GM13976 (cell line): ENCODE measurements around the gene HECW1.

Source experiments
- DNase-seq: peaks from one replicate; pipeline ENCODE4 v3.0.0; 2012; ENCODE audit warnings: low spot score
- in situ Hi-C: fragments of 300-500 bp; cut with MboI; formaldehyde crosslinking; loops from one replicate; pipeline ENCODE4 v1.12.0; 2022; ENCODE audit warnings: low sequenced_read_pairs, mixed read lengths, inconsistent platforms; ENCODE audit not compliant: unreplicated experiment
- TF ChIP-seq, protein P1 (sequence below): IDR thresholded peaks from 2 replicates; pipeline ENCODE4 v1.5.1; 2012; ENCODE audit warnings: borderline replicate concordance, mild to moderate bottlenecking; ENCODE audit not compliant: insufficient read depth; ENCODE audit errors: extremely low read depth, missing control alignments, control extremely low read depth

HECW1 gene

GRCh38 chr7:43242628-43243255 is 130.3 kb downstream of the HECW1 start:
- DNase-seq = no peak
- TF ChIP-seq, protein P1, sequence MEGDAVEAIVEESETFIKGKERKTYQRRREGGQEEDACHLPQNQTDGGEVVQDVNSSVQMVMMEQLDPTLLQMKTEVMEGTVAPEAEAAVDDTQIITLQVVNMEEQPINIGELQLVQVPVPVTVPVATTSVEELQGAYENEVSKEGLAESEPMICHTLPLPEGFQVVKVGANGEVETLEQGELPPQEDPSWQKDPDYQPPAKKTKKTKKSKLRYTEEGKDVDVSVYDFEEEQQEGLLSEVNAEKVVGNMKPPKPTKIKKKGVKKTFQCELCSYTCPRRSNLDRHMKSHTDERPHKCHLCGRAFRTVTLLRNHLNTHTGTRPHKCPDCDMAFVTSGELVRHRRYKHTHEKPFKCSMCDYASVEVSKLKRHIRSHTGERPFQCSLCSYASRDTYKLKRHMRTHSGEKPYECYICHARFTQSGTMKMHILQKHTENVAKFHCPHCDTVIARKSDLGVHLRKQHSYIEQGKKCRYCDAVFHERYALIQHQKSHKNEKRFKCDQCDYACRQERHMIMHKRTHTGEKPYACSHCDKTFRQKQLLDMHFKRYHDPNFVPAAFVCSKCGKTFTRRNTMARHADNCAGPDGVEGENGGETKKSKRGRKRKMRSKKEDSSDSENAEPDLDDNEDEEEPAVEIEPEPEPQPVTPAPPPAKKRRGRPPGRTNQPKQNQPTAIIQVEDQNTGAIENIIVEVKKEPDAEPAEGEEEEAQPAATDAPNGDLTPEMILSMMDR = no peak
- in situ Hi-C loops = no loop called here

DNA sequence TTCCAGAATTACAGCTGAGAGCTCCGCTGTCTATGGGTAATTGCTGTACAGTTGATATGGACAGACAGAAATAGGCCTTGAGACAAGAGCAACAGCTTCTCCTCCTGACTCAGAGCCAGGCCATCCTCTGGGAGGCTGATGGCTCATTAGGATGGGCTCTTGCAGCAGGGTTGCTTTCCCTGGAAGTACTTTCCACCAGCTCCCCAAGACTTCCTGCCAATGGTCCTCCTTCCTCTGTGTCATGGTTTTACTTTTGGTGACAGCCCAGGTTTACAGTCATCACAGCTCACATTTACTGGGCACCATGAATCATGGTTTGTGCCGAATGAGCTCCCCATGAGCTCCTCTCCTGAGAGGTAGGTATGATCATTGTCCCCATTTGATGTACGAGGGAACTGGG is 131.8 kb downstream of the HECW1 start:
- TF ChIP-seq, protein P1 = no peak
- in situ Hi-C loops = no loop called here
- no peak for DNase-seq

- no peak for DNase-seq
- in situ Hi-C loops = no loop called here
- TF ChIP-seq, protein P1 = no peak
These were observed 132.3 kb downstream of the HECW1 start for GRCh38 chr7:43244784-43245183.

DNA sequence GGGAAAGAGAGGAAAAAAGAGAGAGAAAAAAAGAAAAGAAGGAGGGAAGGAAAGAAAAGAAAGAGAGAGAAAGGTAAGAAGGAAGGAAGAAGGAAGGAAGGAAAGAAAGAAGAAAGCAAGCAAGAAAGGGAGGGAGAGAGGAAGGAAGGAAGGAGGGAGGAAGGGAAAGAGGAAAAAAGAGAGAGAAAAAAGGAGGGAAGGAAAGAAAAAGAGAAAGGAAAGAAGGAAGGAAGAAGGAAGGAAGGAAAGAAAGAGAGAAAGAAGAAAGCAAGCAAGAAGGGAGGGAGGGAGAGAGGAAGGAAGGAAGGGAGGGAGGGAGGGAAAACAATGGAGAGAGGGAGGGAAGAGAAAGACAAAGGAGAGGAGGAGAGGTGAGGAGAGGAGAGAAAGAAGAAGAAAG is 135.3 kb downstream of the HECW1 start:
- TF ChIP-seq, protein P1 = no peak
- in situ Hi-C loops = no loop called here
- DNase-seq = no peak

- no peak for DNase-seq
- in situ Hi-C loops = no loop called here
- TF ChIP-seq, protein P1 = no peak
These were observed 136.1 kb downstream of the HECW1 start for GRCh38 chr7:43248553-43248952.

DNA sequence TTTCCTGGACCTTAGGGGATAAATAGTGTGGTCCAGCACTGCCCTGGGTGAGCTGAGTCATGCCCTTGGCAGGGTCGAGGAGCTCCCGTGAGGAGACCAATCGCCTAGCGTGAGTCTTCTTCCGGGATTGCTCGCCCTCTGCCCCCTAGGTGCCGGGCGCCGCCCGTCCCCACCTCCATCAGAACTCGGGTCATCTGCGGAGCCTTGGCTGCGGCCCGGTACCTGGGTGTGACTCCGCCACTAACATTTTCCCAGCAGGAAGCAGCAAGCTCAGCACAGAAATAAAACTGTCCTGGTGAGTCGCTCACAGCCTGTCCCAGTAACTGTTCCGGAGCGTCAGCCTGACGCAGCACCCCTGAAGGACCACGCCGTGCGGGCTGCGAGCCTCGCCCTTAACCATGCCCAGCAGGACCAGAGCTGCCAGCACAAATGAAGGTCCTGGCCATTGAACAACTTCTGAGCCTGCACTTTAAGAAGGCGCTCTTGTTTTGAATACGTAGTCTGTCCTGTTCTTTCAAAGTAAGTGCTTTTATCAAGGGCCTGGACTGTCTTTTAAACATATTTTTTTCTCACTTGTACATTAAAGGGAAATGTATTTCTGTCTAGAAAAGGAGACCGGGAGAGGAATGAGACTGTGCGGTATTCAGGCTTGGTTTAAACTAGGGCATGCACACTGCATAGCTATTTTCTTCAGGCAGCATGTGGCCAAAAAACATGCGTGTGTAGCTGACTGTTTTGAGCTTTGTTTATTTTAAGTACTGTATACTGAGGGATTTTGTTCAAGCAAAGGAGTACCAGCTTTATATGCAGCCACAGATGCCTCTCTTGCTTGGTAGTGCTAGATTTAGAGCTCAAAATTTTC is 136.7 kb downstream of the HECW1 start:
- TF ChIP-seq, protein P1 = no peak
- DNase-seq = no peak
- in situ Hi-C loops = no loop called here
